Common myeloid progenitor, CD34-positive (primary cell): ENCODE results near the gene EFCAB8.

Experiments used
- CTCF ChIA-PET: fragments of 350-600 bp; sonication (Branson Sonifier 250); formaldehyde crosslinking; loops from one replicate; lab custom pipeline; 2021; ENCODE audit warnings: antibody characterized with exemption; lab: Charles Lee
- POLR2A ChIA-PET: fragments of 350-600 bp; sonication (Branson Sonifier 250); formaldehyde crosslinking; loops from one replicate; lab custom pipeline; 2021; ENCODE audit warnings: antibody characterized with exemption; lab: Charles Lee
- DNase-seq, 3 donors: peaks; one replicate each; pipeline versions ENCODE4 v3.0.0 to v3.0.0-alpha.2; 2013
- H3K27ac ChIP-seq, 2 experiments: 1 replicate in 1 of 2; 2 replicates in 1 of 2; pipeline ENCODE4 v1.7.0; 2013; ENCODE audit warnings: inconsistent platforms in 2 of 2, low read length in 2 of 2, mild to moderate bottlenecking in 2 of 2, low read depth in 1 of 2, moderate library complexity in 1 of 2; ENCODE audit not compliant: severe bottlenecking in 2 of 2, insufficient read depth in 1 of 2, poor library complexity in 1 of 2
- H3K27me3 ChIP-seq, 5 experiments: replicated peaks in 2 of 5; 1 replicate in 3 of 5; 2 replicates in 2 of 5; pipeline versions ENCODE4 v1.6.1 to v1.7.0; 2013; ENCODE audit warnings: low read length in 4 of 5, mild to moderate bottlenecking in 2 of 5, moderate library complexity in 2 of 5, inconsistent platforms in 1 of 5; ENCODE audit not compliant: insufficient read depth in 5 of 5, control insufficient read depth in 4 of 5
- H3K36me3 ChIP-seq, 4 experiments: 1 replicate in 2 of 4; 2 replicates in 2 of 4; pipeline versions ENCODE4 v1.6.1 to v1.7.0; 2013; ENCODE audit warnings: low read length in 3 of 4, control low read depth in 1 of 4, mild to moderate bottlenecking in 1 of 4; ENCODE audit not compliant: control insufficient read depth in 4 of 4, insufficient read depth in 4 of 4
- H3K4me1 ChIP-seq, 4 experiments: 1 replicate in 3 of 4; 2 replicates in 1 of 4; pipeline versions ENCODE4 v1.6.1 to v1.7.1; 2013; ENCODE audit warnings: low read length in 3 of 4, mild to moderate bottlenecking in 3 of 4, control low read depth in 1 of 4, inconsistent platforms in 1 of 4, moderate library complexity in 1 of 4; ENCODE audit not compliant: control insufficient read depth in 4 of 4, insufficient read depth in 4 of 4; ENCODE audit errors: control extremely low read depth in 1 of 4
- H3K4me3 ChIP-seq, 7 experiments: 1 replicate in 4 of 7; 2 replicates in 3 of 7; pipeline versions ENCODE4 v1.5.1 to v1.7.0; 2013; ENCODE audit warnings: mild to moderate bottlenecking in 7 of 7, low read length in 6 of 7, moderate library complexity in 6 of 7, inconsistent platforms in 2 of 7, low read depth in 2 of 7, control low read depth in 1 of 7; ENCODE audit not compliant: insufficient read depth in 4 of 7, control insufficient read depth in 1 of 7; ENCODE audit errors: extremely low read depth in 1 of 7
- H3K9me3 ChIP-seq, 5 experiments: 1 replicate in 4 of 5; 2 replicates in 1 of 5; pipeline versions ENCODE4 v1.6.1 to v1.7.1; 2013; ENCODE audit warnings: low read length in 4 of 5, mild to moderate bottlenecking in 2 of 5, inconsistent platforms in 1 of 5, low read depth in 1 of 5, moderate library complexity in 1 of 5; ENCODE audit not compliant: control insufficient read depth in 4 of 5, insufficient read depth in 2 of 5; ENCODE audit errors: control extremely low read depth in 1 of 5
- WGBS: methylation state at CpG from one replicate; pipeline ENCODE4 v1.1.5; 2013; ENCODE audit not compliant: insufficient coverage; 5-methylcytosine and 5-hydroxymethylcytosine counted together

The EFCAB8 gene

GRCh38 chr20:32830437-32830836, 28.3 kb upstream of the EFCAB8 start:
- Histone ChIP-seq H3K4me1 (peaks cover 0 to 14% (median 3%) of the 10 kb centered on the region in 4 experiments), H3K9me3 (no peaks in the 10 kb centered on the region), H3K27ac (no peak overlapping the region), H3K27me3 (no peaks in the 10 kb centered on the region), H3K36me3 (peaks cover 18 to 70% (median 49%) of the 10 kb centered on the region in 4 experiments), H3K4me3 (no peak overlapping the region)
- WGBS, result 93% methylated on average over 3 of the region's 3 CpGs
- DNase-seq, result peak; percentile 36 to 77 (median 77)
- POLR2A ChIA-PET, result interaction anchor here (0.9 kb wide), 1 partner anchor 9 kb away, joined by 3 read pairs; no protein-coding TSS in a partner anchor
- CTCF ChIA-PET, result interaction anchor here (0.7 to 1.9 kb wide), 5 partner anchors 17 to 50 kb away, joined by 3 to 11 read pairs (median 4); no protein-coding TSS in a partner anchor

- ChIA-PET POLR2A (interaction anchor here (0.9 kb wide), 1 partner anchor 9 kb away, joined by 3 read pairs; no protein-coding TSS in a partner anchor), CTCF (no interaction called here)
- Histone ChIP-seq H3K27ac (no peak overlapping the region), H3K4me3 (no peak overlapping the region), H3K4me1 (peaks cover 0 to 14% (median 3%) of the 10 kb centered on the region in 4 experiments), H3K27me3 (no peaks in the 10 kb centered on the region), H3K36me3 (peaks cover 21 to 75% (median 55%) of the 10 kb centered on the region in 4 experiments), H3K9me3 (no peaks in the 10 kb centered on the region)
- WGBS, result 100% methylated on average over 1 of the region's 5 CpGs
- no peak for DNase-seq
Observed at GRCh38 chr20:32831982-32832381, 26.7 kb upstream of the EFCAB8 start.

GRCh38 chr20:32832664-32833063, 26.1 kb upstream of the EFCAB8 start:
- Histone ChIP-seq H3K36me3 (peaks cover 21 to 76% (median 56%) of the 10 kb centered on the region in 4 experiments), H3K27ac (no peak overlapping the region), H3K27me3 (no peaks in the 10 kb centered on the region), H3K4me3 (no peak overlapping the region), H3K4me1 (peaks cover 0 to 14% (median 3%) of the 10 kb centered on the region in 4 experiments), H3K9me3 (no peaks in the 10 kb centered on the region)
- peak in 2 of 3 donors; percentile 28 to 35 for DNase-seq
- POLR2A ChIA-PET, result interaction anchor here (0.9 kb wide), 1 partner anchor 8 kb away, joined by 3 read pairs; no protein-coding TSS in a partner anchor
- WGBS, result 100% methylated on average over 4 of the region's 11 CpGs
- CTCF ChIA-PET, result no interaction called here

GRCh38 chr20:32834972-32835371, 23.8 kb upstream of the EFCAB8 start:
- peaks cover 0 to 6% (median 2%) of the 10 kb centered on the region in 4 experiments for H3K4me1 ChIP-seq
- POLR2A ChIA-PET, result no interaction called here
- CTCF ChIA-PET, result no interaction called here
- no peaks in the 10 kb centered on the region for H3K9me3 ChIP-seq
- DNase-seq, result no peak
- H3K36me3 ChIP-seq, result peaks cover 33 to 77% (median 55%) of the 10 kb centered on the region in 4 experiments
- no peak overlapping the region for H3K4me3 ChIP-seq
- no peak overlapping the region for H3K27ac ChIP-seq
- no peaks in the 10 kb centered on the region for H3K27me3 ChIP-seq

GRCh38 chr20:32837157-32837556, 21.6 kb upstream of the EFCAB8 start:
- H3K27ac ChIP-seq, result no peak overlapping the region
- peaks cover 33 to 81% (median 56%) of the 10 kb centered on the region in 4 experiments for H3K36me3 ChIP-seq
- WGBS, result 100% methylated on average over 1 of the region's 1 CpG
- ChIA-PET POLR2A (no interaction called here), CTCF (interaction anchor here (1.9 kb wide), 1 partner anchor 17 kb away, joined by 5 read pairs; the partner anchor contains the start of gene MAPRE1)
- peaks cover 0 to 4% (median 0%) of the 10 kb centered on the region in 4 experiments for H3K4me1 ChIP-seq
- DNase-seq, result no peak
- H3K9me3 ChIP-seq, result no peaks in the 10 kb centered on the region
- H3K4me3 ChIP-seq, result no peak overlapping the region
- H3K27me3 ChIP-seq, result no peaks in the 10 kb centered on the region

GRCh38 chr20:32839227-32839981, 19.3 kb upstream of the EFCAB8 start:
- H3K27ac ChIP-seq, result no peak overlapping the region
- peaks cover 0 to 4% (median 0%) of the 10 kb centered on the region in 4 experiments for H3K4me1 ChIP-seq
- no peak for DNase-seq
- no peaks in the 10 kb centered on the region for H3K9me3 ChIP-seq
- ChIA-PET POLR2A (no interaction called here), CTCF (no interaction called here)
- 96% methylated on average over 16 of the region's 17 CpGs for WGBS
- peaks cover 31 to 81% (median 60%) of the 10 kb centered on the region in 4 experiments for H3K36me3 ChIP-seq
- H3K27me3 ChIP-seq, result no peaks in the 10 kb centered on the region
- no peak overlapping the region for H3K4me3 ChIP-seq

- no peak overlapping the region for H3K4me3 ChIP-seq
- H3K9me3 ChIP-seq, result no peaks in the 10 kb centered on the region
- ChIA-PET POLR2A (no interaction called here), CTCF (interaction anchor here (1.0 kb wide), 1 partner anchor 238 kb away, joined by 3 read pairs; no protein-coding TSS in a partner anchor)
- no peak overlapping the region for H3K27ac ChIP-seq
- 100% methylated on average over 4 of the region's 4 CpGs for WGBS
- H3K27me3 ChIP-seq, result no peaks in the 10 kb centered on the region
- no peak for DNase-seq
- H3K36me3 ChIP-seq, result peaks cover 29 to 80% (median 61%) of the 10 kb centered on the region in 4 experiments
- peaks cover 0 to 4% (median 0%) of the 10 kb centered on the region in 4 experiments for H3K4me1 ChIP-seq
Observed at GRCh38 chr20:32839982-32840285, 18.8 kb upstream of the EFCAB8 start.
